Measurements from ENCODE around the gene GEMIN4.

Gene GEMIN4

DNA sequence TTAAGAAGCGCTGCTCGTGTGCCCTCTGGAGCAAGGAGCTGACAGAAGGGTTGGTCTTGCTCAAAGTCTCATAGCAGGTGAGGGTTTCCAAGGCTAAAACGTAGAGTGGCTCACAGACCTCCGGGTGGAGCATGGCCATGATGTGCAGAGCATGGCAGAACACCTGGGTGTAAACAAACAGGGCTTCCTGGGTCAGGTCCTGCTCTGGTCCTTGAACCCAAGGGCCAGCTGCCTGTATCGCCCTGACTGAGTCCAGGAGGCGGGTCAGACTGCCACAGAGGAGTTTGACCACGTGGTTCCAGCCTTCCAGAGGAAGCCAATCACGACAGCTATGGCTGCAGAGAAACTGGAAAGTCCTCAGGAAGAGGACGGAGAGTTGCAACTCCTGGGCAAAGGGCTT, 7.1 kb downstream of the GEMIN4 start:
- no peak for DNase-seq (ENCODE audit: low read depth in 1 of 2, low spot score in 1 of 2)

DNA sequence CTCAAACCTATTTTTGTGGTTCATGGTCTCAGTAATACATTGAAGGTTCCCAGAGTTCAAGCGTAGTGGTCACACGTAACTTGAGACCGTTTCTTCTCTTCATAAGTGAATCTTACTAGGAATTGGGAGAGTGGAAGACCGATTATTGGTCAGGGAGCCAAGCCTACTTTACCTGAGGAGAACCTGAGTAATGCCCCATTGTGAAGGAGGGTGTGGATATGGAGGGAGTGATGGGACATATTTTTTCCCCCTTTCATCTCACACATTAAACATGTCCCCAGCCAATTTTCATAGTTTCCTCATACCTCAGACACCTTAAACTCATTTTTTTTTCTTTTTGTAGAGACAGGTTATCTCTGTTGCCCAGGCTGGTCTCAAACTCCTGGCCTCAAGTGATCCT, 8.9 kb downstream of the GEMIN4 start:
- DNase-seq (ENCODE audit: low read depth in 1 of 2, low spot score in 1 of 2): no peak

DNA sequence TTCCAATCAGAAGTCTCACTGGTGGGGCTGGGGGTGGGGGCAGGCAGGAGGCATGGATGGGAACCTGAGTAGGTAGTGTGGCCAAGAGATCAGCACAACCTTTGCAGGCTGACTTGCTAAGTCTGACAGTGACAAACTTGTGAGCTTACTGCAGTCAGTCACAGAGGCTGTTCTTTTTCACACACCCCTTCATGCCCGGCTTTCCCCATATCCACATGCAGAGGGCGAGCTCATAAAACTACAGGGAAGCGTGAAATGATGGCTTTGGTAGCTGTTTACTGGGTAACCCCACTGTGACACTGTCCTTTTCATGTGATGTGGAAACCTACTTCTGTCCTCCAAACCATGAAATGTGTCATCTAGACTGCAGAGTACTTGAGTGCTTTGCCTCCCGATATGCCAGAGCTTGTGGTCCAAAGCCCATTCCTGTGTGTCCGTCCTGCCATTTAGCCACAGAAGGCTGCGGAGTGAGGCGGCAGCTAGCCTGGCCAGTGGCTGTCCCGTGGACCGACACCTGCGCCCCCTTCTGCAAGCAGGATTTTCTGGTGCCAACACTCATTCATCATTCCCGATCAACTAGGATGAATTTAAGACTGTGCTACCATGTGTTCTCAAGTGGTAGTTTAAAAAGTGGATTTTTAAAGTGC, 9.8 kb downstream of the GEMIN4 start:
- DNase-seq (ENCODE audit: low read depth in 1 of 2, low spot score in 1 of 2): no peak

DNA sequence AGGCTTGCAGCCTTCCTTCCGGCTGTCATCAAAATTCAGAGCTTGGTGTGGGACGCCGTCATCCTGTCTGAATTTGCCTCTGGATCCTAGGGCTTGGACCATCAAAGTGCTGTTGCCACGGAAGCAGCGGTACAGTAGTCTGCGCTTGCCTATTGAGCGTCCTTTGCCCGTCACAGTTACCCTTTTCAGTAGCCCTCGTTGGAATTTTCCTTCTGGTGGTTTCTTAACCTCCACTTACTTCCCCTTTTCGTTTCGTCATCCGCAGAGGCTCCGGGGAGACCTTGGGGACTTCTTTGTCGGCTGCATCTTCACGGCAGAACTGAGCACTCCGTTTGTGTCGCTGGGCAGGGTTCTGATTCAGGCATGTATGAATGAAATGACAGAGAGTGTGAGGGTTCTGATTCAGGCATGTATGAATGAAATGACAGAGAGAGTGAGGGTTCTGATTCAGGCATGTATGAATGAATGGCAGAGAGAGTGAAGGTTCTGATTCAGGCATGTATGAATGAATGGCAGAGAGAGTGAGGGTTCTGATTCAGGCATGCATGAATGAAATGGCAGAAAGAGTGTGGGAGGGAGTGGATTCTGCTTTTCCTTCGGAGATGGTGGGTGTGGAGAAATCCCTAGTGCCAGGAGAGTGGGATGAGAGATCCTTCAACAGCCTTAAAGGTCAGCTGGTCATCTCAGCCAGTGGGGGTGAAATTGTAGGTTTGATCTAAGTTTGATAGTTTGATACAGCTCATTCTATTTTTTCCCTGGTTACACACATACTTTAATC, 11.6 kb downstream of the GEMIN4 start:
- DNase-seq (ENCODE audit: low read depth in 1 of 2, low spot score in 1 of 2): no peak

DNA sequence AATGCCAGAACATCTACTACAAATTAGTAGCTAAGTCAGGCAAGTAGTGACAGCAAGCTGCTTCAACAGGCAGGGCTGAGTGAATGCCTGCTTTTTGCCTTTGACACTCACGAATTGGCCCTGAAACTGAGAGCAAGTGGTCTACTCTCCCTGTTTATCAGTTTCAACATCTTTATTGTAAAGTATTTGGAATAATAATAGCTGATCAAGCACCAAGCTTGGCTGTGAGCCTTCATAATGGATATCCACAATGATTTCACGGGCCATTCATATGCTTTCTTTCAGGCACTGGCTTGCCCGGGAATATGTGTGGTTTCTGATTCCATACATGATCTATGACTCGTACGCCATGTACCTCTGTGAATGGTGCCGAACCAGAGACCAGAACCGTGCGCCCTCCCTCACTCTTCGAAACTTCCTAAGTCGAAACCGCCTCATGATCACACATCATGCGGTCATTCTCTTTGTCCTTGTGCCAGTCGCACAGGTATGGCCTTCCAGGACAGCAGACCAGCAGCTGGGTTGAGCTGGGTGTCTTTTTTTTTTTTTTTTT, 14.4 kb downstream of the GEMIN4 start:
- no peak for DNase-seq (ENCODE audit: low read depth in 1 of 2, low spot score in 1 of 2)

DNA sequence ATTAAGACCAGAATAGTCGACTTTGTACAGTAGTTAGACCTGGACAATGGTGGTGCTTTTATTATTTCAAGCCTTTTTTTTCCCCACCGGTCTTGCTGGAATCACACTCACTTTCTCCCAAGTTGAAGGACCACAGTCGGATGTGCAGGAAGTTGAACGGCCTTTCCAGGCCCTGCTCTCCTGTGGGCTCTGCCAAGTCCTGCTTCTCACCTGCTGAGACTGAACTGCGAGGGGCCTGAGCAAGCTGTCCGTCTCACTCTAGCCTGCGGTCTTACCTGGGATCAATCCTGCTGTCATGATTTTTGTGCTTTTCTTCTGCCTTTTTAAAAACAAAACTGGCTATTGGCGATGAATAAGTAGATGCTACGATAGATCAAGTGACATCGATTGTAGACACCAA, 18.3 kb downstream of the GEMIN4 start:
- DNase-seq (ENCODE audit: low read depth in 1 of 2, low spot score in 1 of 2): no peak

DNA sequence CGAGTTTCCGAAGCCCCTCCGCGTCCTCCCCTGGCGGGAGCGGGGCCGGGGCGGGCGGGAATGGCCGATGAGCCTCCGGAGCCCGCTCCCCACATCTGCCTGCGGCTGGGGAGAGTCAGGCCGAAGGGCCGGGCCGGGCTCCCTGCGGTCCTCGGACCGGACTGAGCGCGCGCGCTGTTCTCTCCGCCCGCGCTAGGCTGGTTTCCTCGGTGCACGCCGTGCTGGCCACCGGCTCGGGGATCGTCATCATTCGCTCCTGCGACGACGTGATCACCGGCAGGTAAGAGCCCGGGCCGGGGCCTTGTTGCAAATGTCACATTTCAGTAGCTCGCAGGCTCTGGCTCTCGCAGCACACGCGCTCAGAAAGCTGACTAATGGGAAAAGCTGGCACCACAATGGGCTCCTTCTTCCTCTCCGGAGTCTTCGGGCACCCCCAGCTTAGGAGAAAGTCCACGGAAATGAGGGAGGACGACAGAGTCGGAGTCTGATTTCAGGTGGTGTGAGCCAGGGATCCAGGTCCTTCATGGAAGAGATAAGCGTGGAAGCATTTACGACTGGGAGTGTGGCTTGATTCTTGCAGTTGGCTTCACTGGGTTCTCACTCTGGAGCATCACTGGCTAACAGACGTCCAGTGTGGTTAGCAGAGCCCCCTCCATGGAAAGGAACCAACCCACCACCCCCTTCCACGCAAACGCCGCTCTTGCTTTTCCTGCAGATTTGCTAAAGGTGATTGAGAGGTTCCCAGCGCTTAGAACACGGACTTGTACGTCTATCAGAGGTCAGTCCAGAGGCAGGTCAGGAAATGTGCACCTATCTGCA, 19.0 kb downstream of the GEMIN4 start:
- no peak for DNase-seq (ENCODE audit: low read depth in 1 of 2, low spot score in 1 of 2)

DNA sequence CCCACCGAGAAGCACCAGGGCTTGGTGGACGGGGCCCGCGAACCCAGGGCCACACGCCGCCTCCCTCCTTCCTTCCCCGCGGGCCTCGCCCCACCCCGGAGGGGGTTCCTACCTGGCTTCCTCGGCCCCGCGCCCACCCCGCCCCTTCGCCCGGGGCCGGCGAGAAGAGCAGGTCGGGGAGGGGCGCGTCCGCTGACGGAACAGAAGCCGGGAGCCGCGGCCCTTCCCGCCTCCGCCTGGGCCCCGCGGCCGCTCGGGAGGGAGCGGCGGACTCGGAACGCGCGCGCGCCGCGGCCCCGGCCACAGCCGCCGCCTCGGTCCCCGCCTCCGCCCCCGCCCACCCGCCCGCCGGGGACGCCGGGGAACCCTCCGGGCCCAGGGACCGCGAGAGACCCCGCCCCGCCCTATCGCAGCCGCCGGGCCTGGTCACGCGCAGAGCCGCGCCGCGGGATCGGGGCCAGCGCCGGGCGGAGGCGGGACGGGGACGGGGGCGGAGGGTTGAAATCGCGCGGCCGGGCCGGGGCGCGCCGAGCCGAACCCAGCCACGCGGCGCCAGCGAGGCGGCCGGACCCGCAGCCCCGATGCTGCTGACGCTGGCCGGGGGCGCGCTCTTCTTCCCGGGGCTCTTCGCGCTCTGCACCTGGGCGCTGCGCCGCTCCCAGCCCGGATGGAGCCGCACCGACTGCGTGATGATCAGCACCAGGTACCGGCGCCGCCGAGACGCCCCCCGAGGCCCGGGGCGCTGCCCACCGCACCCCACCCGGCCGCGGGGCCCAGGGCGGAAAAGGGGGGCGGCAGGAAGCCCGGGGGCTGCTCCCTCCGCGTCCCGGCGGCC, 19.8 kb downstream of the GEMIN4 start, which contains the start of gene TLCD3A:
TLCD3A (plus strand) TSS at position 530 of the 835 bp plus-strand sequence; CDS start at position 582, 52 bp downstream.
- peak in 1 of 2 donors; percentile 23 for DNase-seq (ENCODE audit: low read depth in 1 of 2, low spot score in 1 of 2)

DNA sequence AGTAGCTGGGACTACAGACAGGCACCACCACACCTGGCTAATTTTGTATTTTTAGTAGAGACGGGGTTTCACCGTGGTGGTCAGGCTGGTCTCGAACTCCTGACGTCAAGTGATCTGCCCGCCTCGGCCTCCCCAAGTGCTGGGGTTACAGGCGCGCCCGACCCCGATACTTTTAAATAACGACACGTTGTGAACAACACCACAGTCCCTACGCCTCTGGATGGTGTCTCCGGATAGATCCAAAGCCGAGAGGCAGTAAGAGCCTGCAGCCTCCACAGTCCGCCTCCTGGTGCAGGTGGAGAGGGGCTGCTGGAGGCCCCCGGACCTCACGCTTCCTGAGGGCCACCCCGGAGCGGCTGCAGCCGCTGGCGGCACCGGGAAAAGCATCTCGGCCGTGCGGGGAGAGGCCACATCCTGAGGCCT, 20.4 kb downstream of the GEMIN4 start:
- no peak for DNase-seq (ENCODE audit: low read depth in 1 of 2, low spot score in 1 of 2)

DNA sequence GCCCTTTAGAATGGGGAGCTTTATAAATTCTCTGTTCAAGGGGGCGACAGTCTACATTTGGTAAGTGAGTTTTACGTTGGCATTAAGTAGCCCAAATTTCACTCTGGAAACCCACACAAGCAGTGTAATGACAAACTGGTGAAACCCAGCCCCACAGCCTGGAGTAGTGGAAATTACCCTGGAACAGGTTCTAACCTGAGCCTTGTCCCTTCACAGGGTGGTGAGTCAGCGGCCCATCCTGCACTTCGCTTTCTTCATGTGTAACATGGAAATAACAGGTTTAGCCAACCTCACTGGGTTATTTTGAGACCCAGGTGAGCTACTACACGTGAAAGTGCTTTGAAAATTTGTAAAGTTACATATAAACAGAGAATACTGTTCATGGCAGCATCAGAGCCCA, 23.2 kb downstream of the GEMIN4 start:
- DNase-seq (ENCODE audit: low read depth in 1 of 2, low spot score in 1 of 2): no peak

DNA sequence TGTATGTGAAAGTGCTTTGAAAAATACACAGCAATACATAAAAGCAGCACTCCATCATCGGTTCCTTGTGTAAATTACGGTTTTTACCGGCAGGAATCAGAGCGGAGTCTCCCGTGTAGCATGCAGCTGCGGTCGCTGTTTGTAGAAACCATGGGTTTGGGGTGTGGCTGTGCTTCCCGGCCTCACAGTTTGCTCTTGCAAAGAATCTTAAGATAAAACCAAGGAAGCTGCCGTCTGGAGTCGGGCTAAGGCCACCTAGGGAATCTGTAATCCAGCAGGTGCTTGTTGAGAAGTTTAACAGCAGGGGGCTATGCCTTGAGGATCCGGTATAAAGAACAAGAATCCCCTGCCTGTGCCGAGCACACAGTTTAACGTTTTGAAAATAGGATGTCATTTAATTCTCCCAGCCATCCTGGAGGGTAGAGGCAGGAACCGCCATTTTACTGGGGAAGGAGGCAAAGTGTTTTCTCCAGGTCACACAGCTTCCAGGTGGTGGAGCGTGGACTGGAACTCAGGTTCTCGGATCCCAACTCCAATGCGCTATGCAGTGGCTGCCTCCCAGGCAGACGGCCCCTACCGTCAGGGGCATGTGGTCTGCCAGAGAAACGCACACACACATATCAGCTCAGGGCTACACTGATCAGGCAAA, 25.7 kb downstream of the GEMIN4 start:
- no peak for DNase-seq (ENCODE audit: low read depth in 1 of 2, low spot score in 1 of 2)

DNA sequence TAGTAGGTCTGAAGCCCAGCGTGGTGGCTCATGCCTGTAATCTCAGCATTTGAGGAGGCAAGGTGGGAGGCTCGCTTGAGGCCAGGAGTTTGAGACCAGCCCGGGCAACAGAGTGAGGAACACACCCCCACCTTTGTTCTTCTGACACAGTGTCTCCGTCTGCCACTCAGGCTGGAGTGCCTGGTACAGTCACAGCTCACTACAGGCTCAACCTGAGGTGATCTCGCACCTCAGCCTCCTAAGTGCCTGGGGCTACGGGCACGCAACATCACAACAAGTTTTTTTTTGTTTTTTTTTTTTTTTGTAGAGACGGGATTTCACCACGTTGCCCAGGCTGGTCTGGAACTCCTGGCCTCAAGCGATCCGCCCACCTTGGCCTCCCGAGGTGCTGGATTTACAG, 26.3 kb downstream of the GEMIN4 start:
- DNase-seq (ENCODE audit: low read depth in 1 of 2, low spot score in 1 of 2): no peak

DNA sequence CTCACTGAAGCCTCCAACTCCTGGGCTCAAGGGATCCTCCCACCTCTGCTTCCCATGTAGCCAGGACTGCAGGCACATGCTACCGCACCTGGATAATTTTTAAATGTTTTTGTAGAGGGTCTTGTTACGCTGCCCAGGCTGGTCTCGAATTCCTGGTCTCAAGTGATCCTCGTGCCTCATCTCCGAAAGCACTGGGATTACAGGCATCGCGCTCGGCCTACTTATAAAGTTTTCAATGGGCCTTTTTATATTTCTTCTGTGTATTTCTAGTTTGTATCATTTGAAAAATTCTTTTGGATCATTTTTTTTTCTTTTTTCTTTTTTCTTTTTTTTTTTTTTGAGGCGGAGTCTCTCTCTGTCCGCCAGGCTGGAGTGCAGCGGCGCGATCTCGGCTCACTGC, 27.0 kb downstream of the GEMIN4 start:
- DNase-seq (ENCODE audit: low read depth in 1 of 2, low spot score in 1 of 2): no peak

DNA sequence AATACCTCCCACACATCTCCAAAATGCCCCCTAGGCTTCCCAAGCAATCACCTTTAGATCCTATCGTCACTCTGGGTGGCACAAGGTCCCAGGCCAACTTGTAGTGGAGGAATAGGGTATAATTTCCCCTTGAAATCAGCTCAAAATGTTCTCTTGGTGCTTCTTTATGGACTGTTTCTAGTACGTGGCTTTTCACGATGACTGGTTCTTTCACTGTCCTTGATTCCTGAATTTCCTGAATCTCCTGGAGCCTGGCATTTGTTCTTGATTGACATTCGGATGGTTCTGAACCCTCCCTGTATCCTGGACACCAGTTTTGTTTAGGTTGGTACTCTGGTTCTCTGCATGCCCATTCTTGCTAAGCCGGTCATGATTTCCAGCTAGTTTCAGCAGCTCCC, 30.5 kb downstream of the GEMIN4 start:
- DNase-seq (ENCODE audit: low read depth in 1 of 2, low spot score in 1 of 2): no peak

DNA sequence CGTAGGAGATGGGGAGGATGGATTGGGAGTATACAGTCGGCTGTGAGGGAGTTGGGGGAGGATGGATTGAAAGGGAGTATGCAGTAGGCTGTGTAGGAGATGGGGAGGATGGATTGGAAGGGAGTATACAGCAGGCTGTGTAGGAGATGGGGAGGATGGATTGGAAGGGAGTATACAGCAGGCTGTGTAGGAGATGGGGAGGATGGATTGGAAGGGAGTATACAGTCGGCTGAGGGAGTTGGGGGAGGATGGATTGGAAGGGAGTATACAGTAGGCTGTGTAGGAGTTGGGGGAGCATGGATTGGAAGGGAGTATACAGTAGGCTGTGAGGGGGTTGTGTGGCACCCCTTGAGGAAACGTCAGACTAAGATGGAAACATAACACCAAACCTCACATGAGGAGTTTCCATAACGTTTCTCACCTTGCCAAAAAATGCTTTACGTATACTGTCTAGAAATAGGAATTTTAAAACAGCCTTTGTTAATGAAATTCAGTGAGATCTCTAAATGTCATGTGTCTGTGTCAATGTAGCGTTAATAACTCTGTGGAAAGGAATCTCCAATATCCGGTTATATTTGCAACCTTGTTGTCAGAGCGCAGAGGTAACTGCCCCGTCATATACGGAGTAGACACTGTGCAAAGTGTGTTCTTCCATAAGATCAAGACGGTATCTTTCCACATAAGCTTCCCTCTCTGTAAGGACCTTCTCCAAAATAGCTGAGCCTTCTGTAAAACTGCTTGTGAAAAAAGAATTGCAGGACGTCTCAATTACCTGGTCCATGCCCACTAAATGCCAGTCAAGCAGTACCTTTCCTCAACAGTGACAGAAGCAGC, 31.1 kb downstream of the GEMIN4 start:
- no peak for DNase-seq (ENCODE audit: low read depth in 1 of 2, low spot score in 1 of 2)

DNA sequence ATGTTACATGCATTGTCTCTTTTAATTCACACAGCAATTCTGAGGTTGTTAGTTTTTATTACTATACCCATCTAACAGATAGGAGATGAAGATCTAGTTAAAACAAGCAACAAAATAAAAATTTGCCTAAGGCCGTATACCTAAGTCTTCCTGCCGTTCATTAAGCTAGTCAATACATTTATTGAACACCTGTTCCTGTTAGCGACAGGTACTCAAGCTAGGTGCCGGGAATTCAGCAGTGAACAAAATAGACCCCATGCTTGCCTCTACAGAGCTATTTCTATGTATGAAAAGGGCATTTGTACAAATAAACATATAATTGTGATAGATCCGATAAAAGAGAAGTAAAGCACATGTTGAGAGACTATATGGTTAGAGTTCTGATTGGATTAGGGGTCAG, 34.0 kb downstream of the GEMIN4 start:
- no peak for DNase-seq (ENCODE audit: low read depth in 1 of 2, low spot score in 1 of 2)

DNA sequence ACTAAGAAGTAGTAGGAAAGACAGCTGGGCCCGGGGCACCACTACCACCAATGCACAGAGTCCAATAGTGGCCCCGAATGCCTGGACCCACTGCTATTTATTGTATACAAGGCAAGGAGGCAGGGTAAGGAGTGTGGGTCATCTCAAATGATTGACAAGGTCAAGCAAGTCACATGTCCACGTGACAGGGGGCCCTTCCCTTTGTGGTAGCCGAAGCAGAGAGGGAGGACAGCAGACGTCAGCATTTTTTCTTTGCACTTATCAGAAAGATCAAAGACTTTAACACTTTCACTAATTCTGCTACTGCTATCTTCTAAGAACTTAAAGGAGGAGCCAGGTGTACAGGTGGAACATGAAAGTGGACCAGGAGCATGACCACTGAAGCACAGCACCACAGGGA, 43.9 kb downstream of the GEMIN4 start:
- DNase-seq (ENCODE audit: low read depth in 1 of 2, low spot score in 1 of 2): no peak

DNA sequence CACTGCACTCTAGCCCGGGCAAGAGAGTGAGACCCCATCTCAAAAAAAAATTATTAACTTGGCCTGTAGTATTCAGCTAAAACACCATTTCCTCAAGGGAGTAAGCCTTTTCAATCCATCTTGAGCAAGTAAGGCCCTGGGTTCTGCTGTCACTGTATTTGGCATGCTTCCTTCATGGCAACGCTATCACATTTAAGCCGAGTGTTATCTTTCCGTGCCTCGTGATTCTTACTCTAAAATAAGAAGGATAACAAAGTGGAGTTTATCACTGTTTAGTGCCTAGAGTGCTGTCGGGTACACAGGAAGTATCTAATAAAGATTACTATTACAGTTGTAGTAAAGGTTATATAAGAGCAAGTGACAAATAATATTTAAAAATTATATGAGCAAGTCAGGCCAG, 46.2 kb downstream of the GEMIN4 start:
- DNase-seq (ENCODE audit: low read depth in 1 of 2, low spot score in 1 of 2): no peak

DNA sequence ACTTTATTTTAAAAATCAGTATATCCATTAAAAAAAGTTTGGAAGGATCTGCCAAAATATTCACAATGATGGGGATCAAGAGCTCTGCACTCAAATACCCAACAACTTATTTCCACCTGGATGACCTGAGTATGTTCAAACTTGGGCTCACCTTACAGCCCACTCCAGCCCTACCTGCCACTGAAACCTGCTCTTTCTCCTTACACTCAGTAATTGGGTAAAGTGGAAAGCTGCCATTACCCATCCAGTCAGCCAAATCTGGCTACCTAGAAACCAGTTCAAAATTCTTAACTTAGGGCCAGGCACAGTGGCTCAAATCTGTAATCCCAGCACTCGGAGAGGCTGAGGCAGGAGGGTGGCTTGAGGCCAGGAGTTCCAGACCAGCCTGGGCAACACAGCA, 47.1 kb downstream of the GEMIN4 start:
- no peak for DNase-seq (ENCODE audit: low read depth in 1 of 2, low spot score in 1 of 2)
